Measurements from ENCODE around the gene NAALADL2. TPM values are rescaled to one million over a fixed set of nuclear protein-coding genes. Genes with fewer than 3 reads are reported as not detected.

The NAALADL2 gene
- total and polyA plus RNA-seq, 4 donors = 0.28 to 4.6 (median 3.1) TPM

DNA sequence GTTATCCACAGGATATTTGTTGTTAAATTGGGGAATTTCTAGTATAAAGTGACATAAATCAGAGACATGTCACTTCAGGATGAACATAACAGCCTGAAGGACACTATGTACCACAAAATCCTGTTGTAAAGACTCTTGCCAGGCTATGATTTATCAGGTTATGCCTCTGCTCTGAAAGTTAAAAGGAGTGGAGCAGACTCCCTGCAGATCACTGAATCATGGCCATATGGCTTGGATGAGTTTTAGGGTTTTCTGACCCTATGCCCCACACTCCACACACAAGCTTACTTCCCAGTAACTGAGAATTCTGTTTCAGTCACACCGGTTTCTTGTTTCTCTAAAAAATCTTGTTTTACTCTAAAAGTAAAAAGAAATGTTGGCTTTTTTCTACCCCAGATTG lies 869.4 kb downstream of the NAALADL2 start:
- H3K9ac ChIP-seq (ENCODE audit: low read depth in 1 of 2, low read length in 2 of 2) = no peak overlapping the region
- H3K27me3 ChIP-seq (ENCODE audit: control insufficient read depth in 4 of 4, insufficient read depth in 4 of 4, low read length in 3 of 4) = no peaks in the 10 kb centered on the region
- H3K36me3 ChIP-seq (ENCODE audit: control insufficient read depth in 4 of 4, insufficient read depth in 3 of 4, low read depth in 1 of 4, low read length in 3 of 4) = peaks cover 0 to 2% (median 0%) of the 10 kb centered on the region in 4 donors
- DNase-seq (ENCODE audit: low spot score) = no peak
- WGBS = 86% methylated on average over 1 of the region's 1 CpG
- no peak overlapping the region for H3K4me3 ChIP-seq (ENCODE audit: low read depth in 1 of 3, low read length in 3 of 3)
- no peak overlapping the region for H3K27ac ChIP-seq (ENCODE audit: low read depth in 1 of 2, low read length in 2 of 2)
- H3K9me3 ChIP-seq (ENCODE audit: control insufficient read depth in 4 of 4, low read length in 3 of 4) = no peaks in the 10 kb centered on the region
- H3K4me1 ChIP-seq (ENCODE audit: control insufficient read depth in 4 of 4, insufficient read depth in 4 of 4, low read length in 3 of 4) = peaks cover 0 to 8% (median 4%) of the 10 kb centered on the region in 4 donors
- TF ChIP-seq SP1 (IDR thresholded peaks at IDR 0.05) = no peak
- TF ChIP-seq RAD21 (IDR thresholded peaks at IDR 0.05) = no peak
- TF ChIP-seq TAF1 (conservative IDR thresholded peaks at IDR 0.05) = no peak
- TF ChIP-seq GABPA (IDR thresholded peaks at IDR 0.05 in 1 of 2, conservative IDR thresholded peaks at IDR 0.05 in 1 of 2) = no peak
- TF ChIP-seq HNF4G (IDR thresholded peaks at IDR 0.05) = no peak

DNA sequence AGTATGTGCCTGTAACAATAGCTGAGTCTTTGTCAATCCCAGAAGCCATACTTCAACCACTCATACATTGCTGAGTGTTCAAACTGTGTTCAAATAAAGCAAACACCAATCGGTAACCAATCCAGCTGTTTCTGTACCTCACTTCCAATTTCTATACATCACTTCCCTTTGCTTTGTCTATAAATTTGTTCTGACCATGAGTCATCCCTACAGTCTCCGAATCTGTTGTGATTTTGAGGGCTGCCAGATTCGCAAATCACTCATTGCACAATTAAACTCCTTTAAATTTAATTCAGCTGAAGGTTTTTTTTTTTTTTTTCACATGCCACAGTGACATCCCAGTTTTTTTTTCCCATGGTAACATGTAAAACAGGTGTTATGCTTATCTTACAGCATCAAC lies 870.3 kb downstream of the NAALADL2 start:
- no peaks in the 10 kb centered on the region for H3K27me3 ChIP-seq (ENCODE audit: control insufficient read depth in 4 of 4, insufficient read depth in 4 of 4, low read length in 3 of 4)
- no peak overlapping the region for H3K27ac ChIP-seq (ENCODE audit: low read depth in 1 of 2, low read length in 2 of 2)
- H3K4me1 ChIP-seq (ENCODE audit: control insufficient read depth in 4 of 4, insufficient read depth in 4 of 4, low read length in 3 of 4) = peaks cover 0 to 8% (median 4%) of the 10 kb centered on the region in 4 donors
- no peak overlapping the region for H3K9ac ChIP-seq (ENCODE audit: low read depth in 1 of 2, low read length in 2 of 2)
- H3K9me3 ChIP-seq (ENCODE audit: control insufficient read depth in 4 of 4, low read length in 3 of 4) = no peaks in the 10 kb centered on the region
- TF ChIP-seq HNF4A (conservative IDR thresholded peaks at IDR 0.05) = no peak
- TF ChIP-seq FOXA1 (IDR thresholded peaks at IDR 0.05) = no peak
- TF ChIP-seq FOXA2 (IDR thresholded peaks at IDR 0.05) = no peak
- TF ChIP-seq, protein P1, sequence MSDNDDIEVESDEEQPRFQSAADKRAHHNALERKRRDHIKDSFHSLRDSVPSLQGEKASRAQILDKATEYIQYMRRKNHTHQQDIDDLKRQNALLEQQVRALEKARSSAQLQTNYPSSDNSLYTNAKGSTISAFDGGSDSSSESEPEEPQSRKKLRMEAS (IDR thresholded peaks at IDR 0.05) = no peak
- no peak for TF ChIP-seq ZBTB33 (IDR thresholded peaks at IDR 0.05)
- no peak for TF ChIP-seq GABPA (IDR thresholded peaks at IDR 0.05 in 1 of 2, conservative IDR thresholded peaks at IDR 0.05 in 1 of 2)
- TF ChIP-seq REST (IDR thresholded peaks at IDR 0.05) = no peak
- TF ChIP-seq EGR1 (IDR thresholded peaks at IDR 0.05; ENCODE audit: low read depth in 2 of 2) = no peak
- no peak for TF ChIP-seq TAF1 (conservative IDR thresholded peaks at IDR 0.05)
- no peak for TF ChIP-seq RXRA (IDR thresholded peaks at IDR 0.05)
- no peak for TF ChIP-seq JUND (IDR thresholded peaks at IDR 0.05)
- TF ChIP-seq, protein P2, sequence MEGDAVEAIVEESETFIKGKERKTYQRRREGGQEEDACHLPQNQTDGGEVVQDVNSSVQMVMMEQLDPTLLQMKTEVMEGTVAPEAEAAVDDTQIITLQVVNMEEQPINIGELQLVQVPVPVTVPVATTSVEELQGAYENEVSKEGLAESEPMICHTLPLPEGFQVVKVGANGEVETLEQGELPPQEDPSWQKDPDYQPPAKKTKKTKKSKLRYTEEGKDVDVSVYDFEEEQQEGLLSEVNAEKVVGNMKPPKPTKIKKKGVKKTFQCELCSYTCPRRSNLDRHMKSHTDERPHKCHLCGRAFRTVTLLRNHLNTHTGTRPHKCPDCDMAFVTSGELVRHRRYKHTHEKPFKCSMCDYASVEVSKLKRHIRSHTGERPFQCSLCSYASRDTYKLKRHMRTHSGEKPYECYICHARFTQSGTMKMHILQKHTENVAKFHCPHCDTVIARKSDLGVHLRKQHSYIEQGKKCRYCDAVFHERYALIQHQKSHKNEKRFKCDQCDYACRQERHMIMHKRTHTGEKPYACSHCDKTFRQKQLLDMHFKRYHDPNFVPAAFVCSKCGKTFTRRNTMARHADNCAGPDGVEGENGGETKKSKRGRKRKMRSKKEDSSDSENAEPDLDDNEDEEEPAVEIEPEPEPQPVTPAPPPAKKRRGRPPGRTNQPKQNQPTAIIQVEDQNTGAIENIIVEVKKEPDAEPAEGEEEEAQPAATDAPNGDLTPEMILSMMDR (IDR thresholded peaks at IDR 0.05; ENCODE audit: low read depth, low read length, missing input control) = no peak
- no peak for TF ChIP-seq SP1 (IDR thresholded peaks at IDR 0.05)
- no peak for TF ChIP-seq NR2F2 (IDR thresholded peaks at IDR 0.05)
- peaks cover 0 to 2% (median 0%) of the 10 kb centered on the region in 4 donors for H3K36me3 ChIP-seq (ENCODE audit: control insufficient read depth in 4 of 4, insufficient read depth in 3 of 4, low read depth in 1 of 4, low read length in 3 of 4)
- DNase-seq (ENCODE audit: low spot score) = no peak
- 94% methylated on average over 3 of the region's 3 CpGs for WGBS
- no peak overlapping the region for H3K4me3 ChIP-seq (ENCODE audit: low read depth in 1 of 3, low read length in 3 of 3)

Measured in liver (tissue), 9 donors.